GM12874 (cell line): Measurements from ENCODE around the gene VAX1.

Experiments used
- TF ChIP-seq, protein P1 (sequence below): IDR thresholded peaks from 2 replicates; pipeline ENCODE4 v1.5.1; 2011; ENCODE audit warnings: low read depth, mild to moderate bottlenecking, control low read depth, low read length, moderate library complexity; ENCODE audit not compliant: insufficient read depth

Gene VAX1

GRCh38 chr10:117094856-117095255, 43.2 kb downstream of the VAX1 start:
- TF ChIP-seq, protein P1, sequence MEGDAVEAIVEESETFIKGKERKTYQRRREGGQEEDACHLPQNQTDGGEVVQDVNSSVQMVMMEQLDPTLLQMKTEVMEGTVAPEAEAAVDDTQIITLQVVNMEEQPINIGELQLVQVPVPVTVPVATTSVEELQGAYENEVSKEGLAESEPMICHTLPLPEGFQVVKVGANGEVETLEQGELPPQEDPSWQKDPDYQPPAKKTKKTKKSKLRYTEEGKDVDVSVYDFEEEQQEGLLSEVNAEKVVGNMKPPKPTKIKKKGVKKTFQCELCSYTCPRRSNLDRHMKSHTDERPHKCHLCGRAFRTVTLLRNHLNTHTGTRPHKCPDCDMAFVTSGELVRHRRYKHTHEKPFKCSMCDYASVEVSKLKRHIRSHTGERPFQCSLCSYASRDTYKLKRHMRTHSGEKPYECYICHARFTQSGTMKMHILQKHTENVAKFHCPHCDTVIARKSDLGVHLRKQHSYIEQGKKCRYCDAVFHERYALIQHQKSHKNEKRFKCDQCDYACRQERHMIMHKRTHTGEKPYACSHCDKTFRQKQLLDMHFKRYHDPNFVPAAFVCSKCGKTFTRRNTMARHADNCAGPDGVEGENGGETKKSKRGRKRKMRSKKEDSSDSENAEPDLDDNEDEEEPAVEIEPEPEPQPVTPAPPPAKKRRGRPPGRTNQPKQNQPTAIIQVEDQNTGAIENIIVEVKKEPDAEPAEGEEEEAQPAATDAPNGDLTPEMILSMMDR = no peak

DNA sequence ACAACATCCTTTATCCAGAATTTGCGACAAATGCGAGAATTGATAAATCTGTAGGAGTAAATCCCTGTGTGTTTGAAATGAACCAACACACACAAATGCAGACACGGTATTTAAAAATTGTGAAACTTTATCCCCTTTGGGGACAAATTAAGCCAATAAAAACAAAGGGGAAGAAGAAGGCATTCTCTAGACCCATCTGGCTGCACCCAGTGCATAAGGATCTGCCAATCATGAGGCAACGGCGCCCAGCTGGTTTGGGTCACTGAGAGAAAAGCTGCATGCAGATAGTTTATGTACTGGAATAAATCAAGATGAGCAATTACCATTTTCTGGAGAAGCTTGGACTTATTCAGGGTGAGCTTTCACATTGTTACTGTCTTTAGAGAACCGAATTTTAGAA, 45.7 kb downstream of the VAX1 start:
- TF ChIP-seq, protein P1 = no peak

DNA sequence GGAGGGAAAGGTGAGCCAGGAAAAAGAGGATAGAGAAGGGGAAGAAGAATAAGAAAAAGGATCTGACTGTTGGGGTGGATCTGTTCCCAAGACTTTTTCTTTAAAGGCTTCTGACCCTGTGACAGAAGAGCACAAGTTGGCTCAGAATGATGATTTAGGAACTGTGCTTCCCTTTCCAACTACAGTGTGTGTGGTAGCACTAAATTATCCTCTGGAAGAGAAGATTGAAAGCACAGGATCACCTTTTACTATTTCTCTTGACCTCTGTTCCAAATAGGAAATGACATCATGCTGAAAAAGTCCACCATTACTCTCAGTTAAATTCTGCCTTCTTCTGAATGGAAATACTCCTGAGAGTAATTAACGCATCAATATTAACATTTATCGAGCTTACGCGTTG, 47.2 kb downstream of the VAX1 start:
- TF ChIP-seq, protein P1 = no peak

GRCh38 chr10:117087521-117087920, 50.5 kb downstream of the VAX1 start:
- TF ChIP-seq, protein P1 = no peak

GRCh38 chr10:117086546-117086945, 51.5 kb downstream of the VAX1 start:
- TF ChIP-seq, protein P1 = no peak
